WTC11 (cell line): Measurements from ENCODE around the gene RRP7A. TPM values are rescaled to one million over a fixed set of nuclear protein-coding genes. Genes with fewer than 3 reads are reported as not detected.

Experiments used
- ATAC-seq: fragments of 200-7000 bp; cut with Tn5 transposase; 2 replicates; pipeline ENCODE4 v1.10.0; 2021; ENCODE audit warnings: mild to moderate bottlenecking, moderate library complexity
- CTCF ChIA-PET: fragments of 300-600 bp; sonication (Branson Sonifier 250); formaldehyde crosslinking; loops from one replicate; lab custom pipeline; 2021; ENCODE audit warnings: antibody characterized with exemption; lab: Charles Lee
- POLR2A ChIA-PET: fragments of 350-600 bp; sonication (Branson Sonifier 250); formaldehyde crosslinking; loops from one replicate; lab custom pipeline; 2021; ENCODE audit warnings: antibody characterized with exemption; lab: Charles Lee
- DNase-seq: peaks from one replicate; pipeline ENCODE4 v3.0.0; 2021; ENCODE audit warnings: low spot score
- H3K27ac Mint-ChIP-seq: 2 replicates; pipeline ENCODE4 v1.8.0; 2021; ENCODE audit warnings: mixed read lengths
- H3K27me3 Mint-ChIP-seq: 2 replicates; pipeline ENCODE4 v1.8.0; 2021; ENCODE audit warnings: low read depth, mild to moderate bottlenecking, moderate library complexity, mixed read lengths
- H3K36me3 Mint-ChIP-seq: 2 replicates; pipeline ENCODE4 v1.8.0; 2021; ENCODE audit warnings: mixed read lengths
- H3K4me1 Mint-ChIP-seq: 2 replicates; pipeline ENCODE4 v1.8.0; 2022; ENCODE audit warnings: mixed read lengths
- H3K4me3 Mint-ChIP-seq: 2 replicates; pipeline ENCODE4 v1.8.0; 2021; ENCODE audit warnings: mild to moderate bottlenecking, moderate library complexity, mixed read lengths
- H3K9me3 Mint-ChIP-seq: 2 replicates; pipeline ENCODE4 v1.8.0; 2021; ENCODE audit warnings: mixed read lengths
- ATF1 ChIP-seq: sonication (generic); formaldehyde crosslinking; IDR thresholded peaks from 2 replicates; pipeline ENCODE4 v1.8.1; 2023; ENCODE audit warnings: mild to moderate bottlenecking, moderate library complexity, missing genetic modification reagents
- ETV6 ChIP-seq: sonication (generic); formaldehyde crosslinking; IDR thresholded peaks from 2 replicates; pipeline ENCODE4 v1.8.1; 2022; ENCODE audit warnings: mild to moderate bottlenecking, missing genetic modification reagents
- FOXJ3 ChIP-seq: sonication (generic); formaldehyde crosslinking; IDR thresholded peaks from 2 replicates; pipeline ENCODE4 v1.9.0; 2021; ENCODE audit warnings: missing genetic modification reagents, mild to moderate bottlenecking, borderline replicate concordance
- GRHL2 ChIP-seq: fragments of 250-450 bp; sonication (Bioruptor Pico); IDR thresholded peaks from 2 replicates; pipeline ENCODE4 v1.8.0; 2022; ENCODE audit warnings: mild to moderate bottlenecking, moderate library complexity; ENCODE audit not compliant: insufficient replicate concordance, severe bottlenecking
- GTF2I ChIP-seq: fragments of 250-450 bp; sonication (Bioruptor Pico); conservative IDR thresholded peaks from 2 replicates; pipeline ENCODE4 v1.4.0; 2021; ENCODE audit warnings: mild to moderate bottlenecking
- TP53 ChIP-seq: sonication (generic); formaldehyde crosslinking; IDR thresholded peaks from 2 replicates; pipeline ENCODE4 v1.8.1; 2023; ENCODE audit warnings: mild to moderate bottlenecking, missing genetic modification reagents
- ZNF121 ChIP-seq: sonication (generic); formaldehyde crosslinking; IDR thresholded peaks from 2 replicates; pipeline ENCODE4 v1.8.0; 2023; ENCODE audit warnings: missing genetic modification reagents
- ZNF232 ChIP-seq: sonication (generic); formaldehyde crosslinking; IDR thresholded peaks from 2 replicates; pipeline ENCODE4 v1.8.0; 2022; ENCODE audit warnings: mild to moderate bottlenecking, missing genetic modification reagents
- total RNA-seq: library from RNA; stranded (reverse); gene quantifications from 3 replicates; pipeline ENCODE4 v1.2.3, GENCODE V29; 2021
- TF ChIP-seq, protein P1 (sequence below): fragments of 250-450 bp; sonication (Bioruptor Pico); IDR thresholded peaks from 2 replicates; pipeline ENCODE4 v1.9.0; 2021; ENCODE audit warnings: mild to moderate bottlenecking, borderline replicate concordance
- TF ChIP-seq, protein P2 (sequence below): sonication (generic); formaldehyde crosslinking; IDR thresholded peaks from 2 replicates; pipeline ENCODE4 v1.8.1; 2022; ENCODE audit warnings: low read depth, mild to moderate bottlenecking, moderate library complexity, missing genetic modification reagents, borderline replicate concordance
- TF ChIP-seq, protein P3 (sequence below): sonication (generic); formaldehyde crosslinking; IDR thresholded peaks from 2 replicates; pipeline ENCODE4 v1.8.1; 2022; ENCODE audit warnings: mild to moderate bottlenecking, missing genetic modification reagents, moderate library complexity, borderline replicate concordance
- TF ChIP-seq, protein P4 (sequence below): fragments of 250-450 bp; sonication (Bioruptor Pico); IDR thresholded peaks from 2 replicates; pipeline ENCODE4 v1.9.0; 2021; ENCODE audit warnings: moderate library complexity, mild to moderate bottlenecking, inconsistent platforms, borderline replicate concordance
- TF ChIP-seq, protein P5 (sequence below): sonication (generic); formaldehyde crosslinking; IDR thresholded peaks from 2 replicates; pipeline ENCODE4 v1.8.1; 2022; ENCODE audit warnings: missing genetic modification reagents, borderline replicate concordance
- TF ChIP-seq, protein P6 (sequence below): sonication (generic); formaldehyde crosslinking; conservative IDR thresholded peaks from 2 replicates; pipeline ENCODE4 v1.8.1; 2023; ENCODE audit warnings: mild to moderate bottlenecking, low read depth, missing genetic modification reagents, moderate library complexity

RRP7A gene
- total RNA-seq, 1 experiment from 2014 or later: 95.0 TPM

DNA sequence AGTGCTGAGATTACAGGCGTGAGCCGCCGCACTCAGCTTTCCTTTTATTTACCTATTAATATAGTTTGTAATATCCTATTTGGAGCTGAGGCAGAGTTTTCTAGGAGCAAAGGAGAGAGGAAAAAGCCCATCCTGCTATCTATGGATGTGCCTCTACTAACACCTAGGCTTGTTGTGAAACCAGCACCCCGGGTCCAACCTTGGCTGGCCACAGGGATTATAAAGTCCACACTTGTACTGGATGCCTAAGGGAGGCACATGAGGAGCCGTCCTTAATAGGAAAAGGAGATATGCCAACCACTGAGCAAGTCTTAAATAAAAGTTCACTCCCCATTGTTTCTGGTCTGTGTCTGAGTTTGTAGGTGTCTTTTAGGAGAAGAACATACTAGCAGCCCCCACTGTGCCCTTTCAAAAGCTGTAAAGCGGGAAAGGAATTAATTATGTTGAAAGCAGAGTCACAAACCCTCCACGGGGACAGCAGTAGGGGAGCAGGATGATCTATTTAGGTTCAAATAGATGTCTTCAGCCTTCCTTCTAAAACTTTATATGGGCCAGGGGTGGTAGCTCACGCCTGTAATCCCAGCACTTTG lies 29.3 kb downstream of the RRP7A start (continued):
- TF ChIP-seq, protein P1, sequence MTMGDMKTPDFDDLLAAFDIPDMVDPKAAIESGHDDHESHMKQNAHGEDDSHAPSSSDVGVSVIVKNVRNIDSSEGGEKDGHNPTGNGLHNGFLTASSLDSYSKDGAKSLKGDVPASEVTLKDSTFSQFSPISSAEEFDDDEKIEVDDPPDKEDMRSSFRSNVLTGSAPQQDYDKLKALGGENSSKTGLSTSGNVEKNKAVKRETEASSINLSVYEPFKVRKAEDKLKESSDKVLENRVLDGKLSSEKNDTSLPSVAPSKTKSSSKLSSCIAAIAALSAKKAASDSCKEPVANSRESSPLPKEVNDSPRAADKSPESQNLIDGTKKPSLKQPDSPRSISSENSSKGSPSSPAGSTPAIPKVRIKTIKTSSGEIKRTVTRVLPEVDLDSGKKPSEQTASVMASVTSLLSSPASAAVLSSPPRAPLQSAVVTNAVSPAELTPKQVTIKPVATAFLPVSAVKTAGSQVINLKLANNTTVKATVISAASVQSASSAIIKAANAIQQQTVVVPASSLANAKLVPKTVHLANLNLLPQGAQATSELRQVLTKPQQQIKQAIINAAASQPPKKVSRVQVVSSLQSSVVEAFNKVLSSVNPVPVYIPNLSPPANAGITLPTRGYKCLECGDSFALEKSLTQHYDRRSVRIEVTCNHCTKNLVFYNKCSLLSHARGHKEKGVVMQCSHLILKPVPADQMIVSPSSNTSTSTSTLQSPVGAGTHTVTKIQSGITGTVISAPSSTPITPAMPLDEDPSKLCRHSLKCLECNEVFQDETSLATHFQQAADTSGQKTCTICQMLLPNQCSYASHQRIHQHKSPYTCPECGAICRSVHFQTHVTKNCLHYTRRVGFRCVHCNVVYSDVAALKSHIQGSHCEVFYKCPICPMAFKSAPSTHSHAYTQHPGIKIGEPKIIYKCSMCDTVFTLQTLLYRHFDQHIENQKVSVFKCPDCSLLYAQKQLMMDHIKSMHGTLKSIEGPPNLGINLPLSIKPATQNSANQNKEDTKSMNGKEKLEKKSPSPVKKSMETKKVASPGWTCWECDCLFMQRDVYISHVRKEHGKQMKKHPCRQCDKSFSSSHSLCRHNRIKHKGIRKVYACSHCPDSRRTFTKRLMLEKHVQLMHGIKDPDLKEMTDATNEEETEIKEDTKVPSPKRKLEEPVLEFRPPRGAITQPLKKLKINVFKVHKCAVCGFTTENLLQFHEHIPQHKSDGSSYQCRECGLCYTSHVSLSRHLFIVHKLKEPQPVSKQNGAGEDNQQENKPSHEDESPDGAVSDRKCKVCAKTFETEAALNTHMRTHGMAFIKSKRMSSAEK (CRISPR knock-in tag): no peak
- TF ChIP-seq TP53 (CRISPR knock-in tag): no peak

DNA sequence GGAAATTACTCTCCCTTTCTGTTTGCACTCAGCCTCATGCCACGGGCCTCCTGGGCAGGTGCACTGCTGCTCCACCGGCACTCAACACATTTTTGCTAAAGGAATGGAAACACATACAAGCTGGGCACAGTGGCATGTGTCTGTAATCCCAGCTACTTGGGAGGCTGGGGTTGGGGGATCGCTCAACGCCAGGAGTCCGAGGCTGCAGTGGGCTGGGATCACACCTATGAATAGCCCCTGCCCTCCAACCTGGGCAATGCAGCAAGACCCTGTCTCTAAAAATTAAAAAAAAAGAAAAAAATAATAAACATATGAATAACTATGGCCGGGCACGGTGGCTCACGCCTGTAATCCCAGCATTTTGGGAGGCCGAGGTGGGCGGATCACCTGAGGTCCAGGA lies 30.6 kb downstream of the RRP7A start:
- Mint-ChIP-seq H3K36me3 (no peaks in the 10 kb centered on the region), H3K4me1 (peaks cover 13% of the 10 kb centered on the region), H3K27ac (no peak overlapping the region), H3K4me3 (no peak overlapping the region), H3K27me3 (peaks cover 6% of the 10 kb centered on the region; the same call in 1 of the 2 replicates), H3K9me3 (0 out of 2 replicates have a peak, but pooled peaks cover 3% of the 10 kb centered on the region)
- ChIA-PET POLR2A (no interaction called here), CTCF (interaction anchor here (2.1 kb wide), 1 partner anchor 15 kb away, joined by 9 read pairs; no protein-coding TSS in a partner anchor)
- DNase-seq (no peak), ATAC-seq (no peak)
- TF ChIP-seq, protein P2, sequence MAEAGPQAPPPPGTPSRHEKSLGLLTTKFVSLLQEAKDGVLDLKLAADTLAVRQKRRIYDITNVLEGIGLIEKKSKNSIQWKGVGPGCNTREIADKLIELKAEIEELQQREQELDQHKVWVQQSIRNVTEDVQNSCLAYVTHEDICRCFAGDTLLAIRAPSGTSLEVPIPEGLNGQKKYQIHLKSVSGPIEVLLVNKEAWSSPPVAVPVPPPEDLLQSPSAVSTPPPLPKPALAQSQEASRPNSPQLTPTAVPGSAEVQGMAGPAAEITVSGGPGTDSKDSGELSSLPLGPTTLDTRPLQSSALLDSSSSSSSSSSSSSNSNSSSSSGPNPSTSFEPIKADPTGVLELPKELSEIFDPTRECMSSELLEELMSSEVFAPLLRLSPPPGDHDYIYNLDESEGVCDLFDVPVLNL (CRISPR knock-in tag): no peak
- TF ChIP-seq ZNF121 (CRISPR knock-in tag): peak; percentile 51; the same call in 1 of the 2 replicates

DNA sequence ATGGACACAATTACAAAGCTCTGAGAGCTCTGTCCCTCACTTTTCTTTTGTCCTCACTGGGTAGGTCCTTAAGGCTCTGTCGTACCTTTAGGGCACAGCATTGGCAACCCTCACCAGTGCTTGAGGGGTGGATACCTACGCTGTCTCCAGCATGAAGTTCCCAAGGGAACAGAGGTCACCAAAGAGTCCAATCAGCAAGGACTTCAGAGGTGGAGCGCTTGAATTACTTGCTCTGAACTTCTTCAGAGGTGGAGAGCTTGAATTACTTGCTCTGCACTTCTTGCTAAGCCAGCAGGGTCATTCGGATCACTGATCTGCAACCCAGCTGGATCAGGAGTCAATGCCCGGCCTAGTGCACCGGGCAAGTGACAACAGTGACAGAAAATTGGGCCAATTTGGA lies 35.1 kb downstream of the RRP7A start:
- H3K27ac Mint-ChIP-seq: no peak overlapping the region
- no peaks in the 10 kb centered on the region for H3K9me3 Mint-ChIP-seq
- no peaks in the 10 kb centered on the region for H3K36me3 Mint-ChIP-seq
- ATAC-seq: no peak
- H3K4me1 Mint-ChIP-seq: no peaks in the 10 kb centered on the region
- DNase-seq: no peak
- H3K27me3 Mint-ChIP-seq: peaks cover 19% of the 10 kb centered on the region
- POLR2A ChIA-PET: no interaction called here
- H3K4me3 Mint-ChIP-seq: no peak overlapping the region
- CTCF ChIA-PET: interaction anchor here (0.6 kb wide), 1 partner anchor 56 kb away, joined by 3 read pairs; no protein-coding TSS in a partner anchor
- TF ChIP-seq GRHL2 (no peak), GTF2I (CRISPR knock-in tag) (no peak), ATF1 (CRISPR knock-in tag) (no peak), ZNF232 (CRISPR knock-in tag) (no peak), FOXJ3 (CRISPR knock-in tag) (no peak), ETV6 (CRISPR knock-in tag) (no peak)
- TF ChIP-seq, protein P3, sequence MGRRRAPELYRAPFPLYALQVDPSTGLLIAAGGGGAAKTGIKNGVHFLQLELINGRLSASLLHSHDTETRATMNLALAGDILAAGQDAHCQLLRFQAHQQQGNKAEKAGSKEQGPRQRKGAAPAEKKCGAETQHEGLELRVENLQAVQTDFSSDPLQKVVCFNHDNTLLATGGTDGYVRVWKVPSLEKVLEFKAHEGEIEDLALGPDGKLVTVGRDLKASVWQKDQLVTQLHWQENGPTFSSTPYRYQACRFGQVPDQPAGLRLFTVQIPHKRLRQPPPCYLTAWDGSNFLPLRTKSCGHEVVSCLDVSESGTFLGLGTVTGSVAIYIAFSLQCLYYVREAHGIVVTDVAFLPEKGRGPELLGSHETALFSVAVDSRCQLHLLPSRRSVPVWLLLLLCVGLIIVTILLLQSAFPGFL: no peak
- TF ChIP-seq, protein P1 (CRISPR knock-in tag): no peak
- TF ChIP-seq, protein P4, sequence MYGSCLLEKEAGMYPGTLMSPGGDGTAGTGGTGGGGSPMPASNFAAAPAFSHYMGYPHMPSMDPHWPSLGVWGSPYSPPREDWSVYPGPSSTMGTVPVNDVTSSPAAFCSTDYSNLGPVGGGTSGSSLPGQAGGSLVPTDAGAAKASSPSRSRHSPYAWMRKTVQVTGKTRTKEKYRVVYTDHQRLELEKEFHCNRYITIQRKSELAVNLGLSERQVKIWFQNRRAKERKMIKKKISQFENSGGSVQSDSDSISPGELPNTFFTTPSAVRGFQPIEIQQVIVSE: no peak
- TF ChIP-seq, protein P5, sequence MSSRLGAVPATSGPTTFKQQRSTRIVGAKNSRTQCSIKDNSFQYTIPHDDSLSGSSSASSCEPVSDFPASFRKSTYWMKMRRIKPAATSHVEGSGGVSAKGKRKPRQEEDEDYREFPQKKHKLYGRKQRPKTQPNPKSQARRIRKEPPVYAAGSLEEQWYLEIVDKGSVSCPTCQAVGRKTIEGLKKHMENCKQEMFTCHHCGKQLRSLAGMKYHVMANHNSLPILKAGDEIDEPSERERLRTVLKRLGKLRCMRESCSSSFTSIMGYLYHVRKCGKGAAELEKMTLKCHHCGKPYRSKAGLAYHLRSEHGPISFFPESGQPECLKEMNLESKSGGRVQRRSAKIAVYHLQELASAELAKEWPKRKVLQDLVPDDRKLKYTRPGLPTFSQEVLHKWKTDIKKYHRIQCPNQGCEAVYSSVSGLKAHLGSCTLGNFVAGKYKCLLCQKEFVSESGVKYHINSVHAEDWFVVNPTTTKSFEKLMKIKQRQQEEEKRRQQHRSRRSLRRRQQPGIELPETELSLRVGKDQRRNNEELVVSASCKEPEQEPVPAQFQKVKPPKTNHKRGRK (CRISPR knock-in tag): no peak
- TF ChIP-seq, protein P6, sequence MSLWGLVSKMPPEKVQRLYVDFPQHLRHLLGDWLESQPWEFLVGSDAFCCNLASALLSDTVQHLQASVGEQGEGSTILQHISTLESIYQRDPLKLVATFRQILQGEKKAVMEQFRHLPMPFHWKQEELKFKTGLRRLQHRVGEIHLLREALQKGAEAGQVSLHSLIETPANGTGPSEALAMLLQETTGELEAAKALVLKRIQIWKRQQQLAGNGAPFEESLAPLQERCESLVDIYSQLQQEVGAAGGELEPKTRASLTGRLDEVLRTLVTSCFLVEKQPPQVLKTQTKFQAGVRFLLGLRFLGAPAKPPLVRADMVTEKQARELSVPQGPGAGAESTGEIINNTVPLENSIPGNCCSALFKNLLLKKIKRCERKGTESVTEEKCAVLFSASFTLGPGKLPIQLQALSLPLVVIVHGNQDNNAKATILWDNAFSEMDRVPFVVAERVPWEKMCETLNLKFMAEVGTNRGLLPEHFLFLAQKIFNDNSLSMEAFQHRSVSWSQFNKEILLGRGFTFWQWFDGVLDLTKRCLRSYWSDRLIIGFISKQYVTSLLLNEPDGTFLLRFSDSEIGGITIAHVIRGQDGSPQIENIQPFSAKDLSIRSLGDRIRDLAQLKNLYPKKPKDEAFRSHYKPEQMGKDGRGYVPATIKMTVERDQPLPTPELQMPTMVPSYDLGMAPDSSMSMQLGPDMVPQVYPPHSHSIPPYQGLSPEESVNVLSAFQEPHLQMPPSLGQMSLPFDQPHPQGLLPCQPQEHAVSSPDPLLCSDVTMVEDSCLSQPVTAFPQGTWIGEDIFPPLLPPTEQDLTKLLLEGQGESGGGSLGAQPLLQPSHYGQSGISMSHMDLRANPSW: no peak
